PC-9 (cell line): ENCODE measurements around the gene CDH13. TPM values are rescaled to one million over a fixed set of nuclear protein-coding genes. Genes with fewer than 3 reads are reported as not detected.

Experiments used
- BruUV-seq: library from RNA; stranded (reverse); fragments of 400-500 nt; replicated peaks from 2 replicates; lab custom pipeline; 2021; lab: Mats Ljungman, UMichigan
- CTCF ChIA-PET: fragments of 300-600 bp; sonication (Branson Sonifier 250); formaldehyde crosslinking; loops from one replicate; lab custom pipeline; 2022; ENCODE audit warnings: antibody characterized with exemption; lab: Charles Lee
- POLR2A ChIA-PET: fragments of 300-600 bp; sonication (Branson Sonifier 250); formaldehyde crosslinking; loops from one replicate; lab custom pipeline; 2022; ENCODE audit warnings: antibody characterized with exemption; ENCODE audit not compliant: unreplicated experiment; lab: Charles Lee
- DNase-seq, 2 experiments: peaks; one replicate each; pipeline versions ENCODE4 v3.0.0 to v3.0.0-alpha.2; 2015 to 2022; ENCODE audit warnings: mixed read lengths in 1 of 2
- H2AFZ ChIP-seq: fragments of 200-600 bp; sonication (generic); 2 replicates; pipeline ENCODE4 v1.8.1; 2017; ENCODE audit warnings: antibody characterized with exemption
- H3F3A ChIP-seq: fragments of 200-600 bp; sonication (generic); 2 replicates; pipeline ENCODE4 v1.8.1; 2017; ENCODE audit warnings: antibody characterized with exemption, mild to moderate bottlenecking, low read depth; ENCODE audit not compliant: insufficient read depth
- H3K27ac ChIP-seq: fragments of 200-600 bp; sonication (generic); 2 replicates; pipeline ENCODE4 v1.6.1; 2016; ENCODE audit warnings: mixed run types
- H3K27me3 ChIP-seq: fragments of 200-600 bp; sonication (generic); 2 replicates; pipeline ENCODE4 v1.6.1; 2016; ENCODE audit warnings: low read depth, mixed run types; ENCODE audit not compliant: insufficient read depth
- H3K36me3 ChIP-seq: fragments of 200-600 bp; sonication (generic); 2 replicates; pipeline ENCODE4 v1.6.1; 2016; ENCODE audit warnings: low read depth, mixed run types
- H3K4me1 ChIP-seq: fragments of 200-600 bp; sonication (generic); replicated peaks from 2 replicates; pipeline ENCODE4 v1.6.1; 2016; ENCODE audit warnings: mixed run types; ENCODE audit not compliant: insufficient read depth
- H3K4me2 ChIP-seq: fragments of 200-600 bp; sonication (generic); 2 replicates; pipeline ENCODE4 v1.6.1; 2017; ENCODE audit warnings: mixed run types
- H3K4me3 ChIP-seq: fragments of 200-600 bp; sonication (generic); 2 replicates; pipeline ENCODE4 v1.6.1; 2016; ENCODE audit warnings: mixed run types
- H3K79me2 ChIP-seq: fragments of 200-600 bp; sonication (generic); 2 replicates; pipeline ENCODE4 v1.6.1; 2017; ENCODE audit warnings: low read depth, mixed run types
- H3K9me2 ChIP-seq: fragments of 200-600 bp; sonication (generic); 2 replicates; pipeline ENCODE4 v1.8.1; 2017; ENCODE audit warnings: mild to moderate bottlenecking; ENCODE audit not compliant: insufficient read depth
- H3K9me3 ChIP-seq: fragments of 200-600 bp; sonication (generic); 2 replicates; pipeline ENCODE4 v1.8.1; 2016; ENCODE audit warnings: low read depth; ENCODE audit not compliant: insufficient read depth
- H4K20me1 ChIP-seq: fragments of 200-600 bp; sonication (generic); 2 replicates; pipeline ENCODE4 v1.8.1; 2017; ENCODE audit not compliant: insufficient read depth
- CTCF ChIP-seq: fragments of 200-600 bp; sonication (generic); conservative IDR thresholded peaks from 2 replicates; pipeline ENCODE4 v1.6.1; 2017; ENCODE audit warnings: mixed run types, antibody characterized with exemption, mild to moderate bottlenecking, moderate library complexity
- EZH2 ChIP-seq: fragments of 200-600 bp; sonication (generic); IDR thresholded peaks from 2 replicates; pipeline ENCODE4 v1.8.0; 2017; ENCODE audit warnings: antibody characterized with exemption, low read depth
- intact Hi-C: fragments of 100-400 bp; cut with micrococcal nuclease; formaldehyde crosslinking; loops from one replicate; pipeline ENCODE4 v1.10.0; 2022; ENCODE audit not compliant: unreplicated experiment
- total RNA-seq: library from RNA; stranded (reverse); gene quantifications from 2 replicates; pipeline ENCODE4 v1.2.3, GENCODE V29; 2021

Gene CDH13
- total RNA-seq, 1 experiment from 2014 or later = 0.24 TPM

GRCh38 chr16:83794860-83795554, 1168.2 kb downstream of the CDH13 start:
- no peak for DNase-seq
- no peaks in the 10 kb centered on the region for H3K36me3 ChIP-seq
- H3K9me3 ChIP-seq = no peaks in the 10 kb centered on the region
- no peak overlapping the region for H3K4me2 ChIP-seq
- no TSS peak for BruUV-seq
- H3K27ac ChIP-seq = no peak overlapping the region
- intact Hi-C loops = no loop called here
- H3F3A ChIP-seq = no peaks in the 10 kb centered on the region
- POLR2A ChIA-PET = no interaction called here
- no peak overlapping the region for H2AFZ ChIP-seq
- no peaks in the 10 kb centered on the region for H3K4me1 ChIP-seq
- CTCF ChIA-PET = no interaction called here
- no peak overlapping the region for H3K4me3 ChIP-seq
- peaks cover 57% of the 10 kb centered on the region for H3K27me3 ChIP-seq
- TF ChIP-seq EZH2 (no peak), CTCF (no peak)
- H4K20me1 ChIP-seq = no peaks in the 10 kb centered on the region
- no peaks in the 10 kb centered on the region for H3K79me2 ChIP-seq
- H3K9me2 ChIP-seq = no peaks in the 10 kb centered on the region

GRCh38 chr16:83797013-83797412, 1170.2 kb downstream of the CDH13 start:
- Histone ChIP-seq H3K79me2 (no peaks in the 10 kb centered on the region), H4K20me1 (no peaks in the 10 kb centered on the region), H3K4me2 (no peak overlapping the region), H3K27me3 (peaks cover 46% of the 10 kb centered on the region), H3K4me3 (no peak overlapping the region), H3K27ac (no peak overlapping the region), H3K4me1 (peaks cover 6% of the 10 kb centered on the region), H3K36me3 (no peaks in the 10 kb centered on the region), H3K9me3 (no peaks in the 10 kb centered on the region), H2AFZ (no peak overlapping the region), H3F3A (no peaks in the 10 kb centered on the region), H3K9me2 (no peaks in the 10 kb centered on the region)
- TF ChIP-seq CTCF (no peak), EZH2 (no peak)
- ChIA-PET POLR2A (no interaction called here), CTCF (no interaction called here)
- DNase-seq = no peak
- no TSS peak for BruUV-seq
- intact Hi-C loops = no loop called here

GRCh38 chr16:83799336-83799735, 1172.6 kb downstream of the CDH13 start:
- Histone ChIP-seq H3K9me2 (no peaks in the 10 kb centered on the region), H3F3A (no peaks in the 10 kb centered on the region), H3K36me3 (no peaks in the 10 kb centered on the region), H3K4me1 (peaks cover 30% of the 10 kb centered on the region), H4K20me1 (no peaks in the 10 kb centered on the region), H3K4me2 (no peak overlapping the region), H3K4me3 (no peak overlapping the region), H3K27me3 (peaks cover 33% of the 10 kb centered on the region), H3K27ac (no peak overlapping the region), H2AFZ (no peak overlapping the region), H3K79me2 (no peaks in the 10 kb centered on the region), H3K9me3 (no peaks in the 10 kb centered on the region)
- DNase-seq = peak in 1 of 2 experiments; percentile 45
- CTCF ChIA-PET = no interaction called here
- POLR2A ChIA-PET = no interaction called here
- intact Hi-C loops = no loop called here
- TF ChIP-seq EZH2 (no peak), CTCF (no peak)
- BruUV-seq = no TSS peak
